DMS 273 (cell line): Measurements from ENCODE around the gene PTPRH.
"Not testable (repeated sequence)": the region's sequence is repeated elsewhere in the genome, so short reads cannot be mapped to it uniquely, and the experiment has no call there.

Source experiments
- DNase-seq: peaks from one replicate; lab custom pipeline; 2025; ENCODE audit not compliant: unreplicated experiment; lab: John Stamatoyannopoulos, UW

The PTPRH gene

DNA sequence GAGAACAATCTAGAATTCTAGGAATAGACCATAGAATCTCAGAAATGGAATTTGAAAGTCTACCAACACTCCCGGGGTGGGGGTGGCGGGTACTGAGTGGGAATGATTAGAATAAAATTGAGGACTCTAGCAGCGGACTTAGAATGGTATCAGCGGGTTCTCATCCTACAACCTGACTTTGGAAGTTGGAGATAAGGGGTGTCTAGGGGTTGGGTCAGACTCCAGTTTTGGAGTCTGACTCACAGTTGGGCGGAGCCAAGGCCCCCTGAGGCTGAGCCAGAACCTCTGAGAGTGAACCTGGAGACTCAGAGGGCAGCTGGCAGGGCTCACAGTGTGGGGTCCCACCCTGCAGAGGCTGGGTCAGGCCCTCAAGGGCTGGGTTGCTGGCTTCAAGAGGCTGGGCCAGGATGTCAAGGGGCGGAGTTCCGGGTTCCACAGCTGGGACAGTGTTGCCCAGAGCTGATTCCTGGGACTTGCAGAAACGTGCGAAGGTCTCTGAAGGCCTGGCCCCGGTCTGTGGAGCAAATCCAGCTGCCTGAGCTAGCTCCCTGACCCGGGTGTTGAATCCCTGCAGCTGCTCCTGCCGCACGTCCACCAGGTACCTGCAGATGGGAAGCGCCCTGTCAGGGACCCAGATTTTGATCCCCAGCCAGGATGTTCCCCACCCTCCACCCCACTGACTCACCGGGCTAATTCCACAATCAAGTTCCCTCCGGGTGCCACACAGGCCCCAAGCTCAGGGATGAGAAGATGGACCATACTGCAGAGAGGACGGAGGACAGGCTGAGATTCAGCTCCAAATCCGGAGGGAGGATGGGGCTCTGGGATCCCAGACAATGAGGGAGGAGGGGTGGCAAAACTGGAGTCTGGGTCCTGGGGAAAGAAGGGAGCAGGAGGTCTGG lies 50.2 kb downstream of the PTPRH start:
- peak; percentile 49 for DNase-seq

DNA sequence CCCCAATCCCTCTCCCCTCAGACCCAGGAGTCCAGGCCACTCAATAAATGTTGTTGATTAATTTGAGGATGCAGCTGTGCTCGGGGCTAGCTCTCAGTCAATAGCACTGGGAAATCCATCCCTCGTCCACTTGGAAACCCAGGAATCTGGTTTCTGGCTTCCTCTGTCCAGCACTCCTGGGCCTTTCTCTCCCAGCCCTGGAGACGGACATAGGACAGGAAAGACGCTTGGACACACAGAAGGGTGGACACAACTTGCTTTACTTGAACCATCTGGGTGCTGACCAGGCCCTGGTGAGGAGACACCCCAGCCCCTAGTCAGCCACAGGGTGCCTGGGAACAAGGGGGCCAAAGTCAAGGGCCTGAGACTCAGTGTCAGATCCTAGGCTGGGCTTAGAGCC lies 50.9 kb downstream of the PTPRH start:
- no peak for DNase-seq

DNA sequence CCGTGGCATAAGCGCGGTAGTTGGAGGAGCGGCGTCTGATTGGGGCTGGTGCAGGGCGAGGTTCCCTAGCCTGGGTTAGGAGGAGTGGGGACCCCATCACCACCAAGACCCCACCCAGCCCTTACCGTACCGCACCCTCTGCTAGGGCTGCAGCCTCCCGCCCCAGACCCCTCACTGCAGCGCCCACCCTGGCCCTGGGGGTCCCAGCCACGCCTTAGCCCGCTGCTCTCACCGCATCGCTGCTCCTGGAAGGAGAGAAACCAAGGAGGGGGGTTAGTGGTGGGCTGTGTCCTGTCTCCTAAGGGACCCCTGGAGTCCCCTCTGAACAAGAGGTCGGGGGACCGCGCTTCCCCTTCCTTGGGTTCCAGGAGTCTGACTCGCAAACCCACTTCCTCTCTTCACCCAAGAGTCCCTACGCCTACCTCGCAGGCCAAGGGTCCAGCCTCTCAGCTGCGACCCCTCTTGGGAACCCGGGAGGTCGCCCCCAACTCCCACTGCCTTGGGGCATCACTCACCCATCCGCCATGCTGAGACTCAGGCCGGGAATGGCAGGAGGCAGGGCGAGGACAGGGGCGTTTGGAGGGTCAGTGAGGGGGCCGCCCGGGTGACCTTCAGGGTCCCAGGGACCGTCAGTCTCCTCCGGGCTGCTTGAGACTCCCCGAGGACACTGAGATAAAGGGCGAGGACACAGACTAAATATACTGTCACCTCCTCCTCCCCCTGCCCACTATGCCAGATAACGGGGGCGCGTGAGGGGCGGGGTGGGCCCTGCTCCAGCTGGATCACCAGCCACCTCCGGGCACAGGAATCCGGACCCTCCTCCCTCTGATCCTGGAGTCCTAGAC lies 52.0 kb downstream of the PTPRH start, which contains the start of gene TNNI3:
TNNI3 (minus strand) TSS at position 669 of the 845 bp plus-strand sequence; CDS start at position 526, 143 bp downstream.
- DNase-seq, result no peak

DNA sequence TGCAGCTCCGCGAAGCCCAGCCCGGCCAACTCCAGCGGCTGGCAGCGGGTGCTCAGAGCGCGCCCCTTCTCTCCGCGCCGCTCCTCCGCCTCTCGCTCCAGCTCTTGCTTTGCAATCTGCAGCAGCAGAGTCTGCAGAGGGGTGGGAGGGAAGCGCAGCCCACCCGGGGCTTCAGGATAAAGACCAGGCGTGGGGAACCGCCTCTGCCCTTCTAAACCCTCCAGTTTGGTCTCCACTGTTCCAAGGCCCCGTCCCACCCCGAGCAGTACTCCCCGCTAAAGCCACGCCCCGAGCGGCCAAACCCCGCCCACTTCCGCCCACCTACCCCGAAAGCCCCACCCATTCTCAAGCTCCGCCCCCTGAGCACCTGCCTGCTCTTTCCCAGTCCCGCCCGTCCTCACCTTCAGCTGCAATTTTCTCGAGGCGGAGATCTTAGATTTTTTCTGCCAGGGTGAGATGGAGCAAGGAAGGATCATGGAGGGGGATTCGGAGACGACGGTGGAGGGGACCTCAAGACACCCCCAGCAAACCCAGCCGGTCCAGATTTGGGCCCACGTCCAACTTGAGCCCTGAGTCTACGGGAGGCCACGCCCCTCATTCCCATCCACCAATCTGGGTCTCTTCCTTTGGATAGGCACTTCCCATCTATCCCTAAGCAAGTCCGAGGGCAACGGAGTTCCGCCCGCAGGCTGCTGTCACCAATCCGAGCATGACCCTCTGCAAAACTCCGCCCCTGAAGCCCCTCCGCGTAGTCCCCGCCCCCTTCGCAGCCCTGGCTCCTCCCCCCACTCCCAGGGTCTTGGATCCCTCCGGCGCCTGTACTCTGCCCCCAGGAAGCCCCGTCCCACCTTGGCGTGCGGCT lies 52.9 kb downstream of the PTPRH start:
- peak; percentile 77 for DNase-seq

DNA sequence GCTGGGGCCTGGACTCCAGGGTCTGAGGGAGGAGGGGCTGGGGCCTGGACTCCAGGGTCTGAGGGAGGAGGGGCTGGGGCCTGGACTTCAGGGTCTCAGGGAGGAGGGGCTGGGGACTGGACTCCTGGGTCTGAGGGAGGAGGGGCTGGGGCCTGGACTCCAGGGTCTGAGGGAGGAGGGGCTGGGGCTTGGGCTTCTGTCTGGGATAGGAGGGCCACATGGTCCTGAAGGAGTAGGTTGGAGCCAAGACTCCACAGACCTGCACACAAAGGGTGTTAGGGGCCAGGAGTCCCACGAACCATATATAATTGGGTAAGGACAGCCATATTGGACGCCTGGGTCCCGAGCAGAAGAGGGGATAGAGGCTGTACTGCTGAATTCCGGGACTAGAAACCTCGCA lies 53.5 kb downstream of the PTPRH start:
- not testable (repeated sequence) for DNase-seq

DNA sequence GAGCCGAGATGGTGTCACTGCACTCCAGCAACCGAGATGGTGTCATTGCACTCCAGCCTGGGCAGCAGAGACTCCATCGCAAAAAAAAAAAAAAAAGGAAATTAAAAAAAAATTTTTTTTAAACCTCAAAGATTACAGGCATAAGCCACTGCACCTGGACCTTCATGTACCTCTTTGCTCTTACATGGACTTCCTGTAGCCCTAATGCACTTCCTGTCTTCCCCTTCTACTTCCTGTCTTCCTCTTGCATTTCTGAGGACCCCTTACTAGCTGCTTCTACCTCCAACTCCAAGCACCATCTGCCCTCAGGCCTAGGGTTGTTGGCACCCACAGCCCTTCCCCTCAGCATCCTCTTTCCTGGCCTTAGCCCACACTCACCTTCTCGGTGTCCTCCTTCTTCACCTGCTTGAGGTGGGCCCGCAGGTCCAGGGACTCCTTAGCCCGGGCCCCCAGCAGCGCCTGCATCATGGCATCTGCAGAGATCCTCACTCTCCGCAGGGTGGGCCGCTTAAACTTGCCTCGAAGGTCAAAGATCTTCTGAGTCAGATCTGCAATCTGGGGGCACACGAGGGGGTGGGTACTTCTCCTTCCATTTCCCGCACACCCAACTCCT lies 55.5 kb downstream of the PTPRH start:
- no peak for DNase-seq

DNA sequence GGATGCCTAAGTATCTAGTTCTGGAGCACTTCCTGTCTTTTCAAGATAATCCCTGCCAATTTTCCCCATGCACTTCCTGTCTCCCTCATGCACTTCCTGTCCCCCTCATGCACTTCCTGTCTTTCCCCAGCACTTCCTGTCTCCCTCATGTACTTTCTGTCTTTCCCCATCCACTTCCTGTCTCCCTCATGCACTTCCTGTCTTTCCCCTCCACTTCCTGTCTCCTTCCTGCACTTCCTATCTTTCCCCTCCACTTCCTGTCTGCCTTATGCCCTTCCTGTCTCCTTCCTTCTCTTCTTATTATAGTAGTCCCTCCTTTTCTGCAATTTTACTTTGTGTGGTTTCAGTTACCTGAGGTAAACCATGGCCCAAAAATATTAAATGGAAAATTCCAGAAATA lies 57.3 kb downstream of the PTPRH start:
- peak; percentile 58 for DNase-seq

DNA sequence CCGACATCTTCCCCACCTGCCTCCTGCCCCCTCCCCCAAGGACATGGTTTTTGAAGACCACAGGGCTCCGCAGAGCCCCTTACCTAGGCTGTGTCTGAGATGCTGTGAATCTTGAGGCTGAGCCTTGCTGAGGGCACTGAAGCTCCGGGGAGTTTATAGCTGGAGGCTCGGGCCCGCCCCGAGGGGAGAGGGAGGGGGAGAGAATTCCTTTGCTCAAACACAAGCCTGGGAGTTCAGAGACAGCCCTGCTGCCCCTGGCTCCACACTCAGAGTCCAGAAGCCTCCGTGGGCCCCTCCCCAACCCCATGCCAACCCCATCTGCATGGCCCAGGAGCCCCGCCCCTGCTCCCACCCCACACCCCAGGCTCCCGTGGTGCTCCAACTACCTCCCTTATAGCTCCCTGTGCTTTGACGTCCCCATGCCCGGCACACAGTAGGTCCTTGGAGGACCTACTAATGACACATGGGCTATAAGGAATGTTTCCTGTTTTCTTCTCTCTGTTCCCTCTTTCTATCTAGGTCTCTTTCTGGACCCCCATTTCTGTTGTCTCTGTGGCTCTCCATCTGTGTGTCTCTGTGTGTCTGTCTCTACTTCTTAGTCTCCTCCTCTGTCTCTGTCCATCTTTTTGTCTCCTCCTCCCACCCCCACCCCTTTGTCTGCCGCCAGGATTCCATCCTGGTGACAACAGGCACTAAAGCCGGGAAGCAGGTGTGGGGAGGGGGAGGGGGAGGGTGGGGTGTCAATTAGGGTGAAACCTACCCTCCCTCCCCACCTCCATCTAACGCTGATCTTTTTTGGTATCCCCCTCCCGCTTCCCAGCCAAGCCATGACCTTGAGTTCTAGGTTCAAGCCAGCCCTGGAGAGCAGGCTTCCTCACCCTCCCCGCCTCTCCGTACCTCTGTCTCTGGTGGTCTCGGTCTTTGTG lies 60.0 kb downstream of the PTPRH start, which contains the start of gene TNNT1:
TNNT1 (minus strand) TSS at position 129 of the 926 bp plus-strand sequence. CDS start 2,049 bp downstream, outside the sequence.
- peak; percentile 30 for DNase-seq

DNA sequence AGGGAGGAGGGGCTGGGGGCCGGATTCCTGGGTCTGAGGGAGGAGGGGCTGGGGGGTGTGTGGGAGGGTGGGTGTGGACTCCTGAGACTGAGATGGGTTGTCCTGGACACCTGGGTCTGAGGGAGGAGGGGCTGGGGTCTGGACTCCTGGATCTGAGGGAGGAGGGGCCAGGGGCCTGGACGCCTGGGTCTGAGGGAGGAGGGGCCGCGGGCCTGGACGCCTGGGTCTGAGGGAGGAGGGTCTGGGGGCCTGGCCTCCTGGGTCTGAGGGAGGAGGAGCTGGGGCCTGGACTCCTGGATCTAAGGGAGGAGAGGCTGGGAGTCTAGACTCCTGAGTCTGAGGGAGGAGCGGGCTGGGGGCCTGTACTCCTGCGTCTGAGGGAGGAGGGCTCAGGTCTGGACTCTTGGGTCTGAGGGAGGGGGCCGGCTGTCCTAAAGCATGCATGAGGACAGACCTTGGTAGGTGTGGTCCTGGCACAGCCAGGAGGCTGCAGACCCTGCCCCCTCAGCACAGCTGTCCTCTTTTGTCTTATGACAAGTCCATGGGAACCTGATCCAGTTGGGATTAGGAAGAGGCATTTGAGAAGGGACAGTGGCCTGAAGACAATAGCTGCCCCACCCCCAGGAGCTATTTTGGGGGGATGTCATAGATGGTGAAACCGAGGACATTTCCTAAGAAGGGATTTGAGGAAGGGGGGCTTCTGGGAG lies 61.6 kb downstream of the PTPRH start:
- peak; percentile 52 for DNase-seq

DNA sequence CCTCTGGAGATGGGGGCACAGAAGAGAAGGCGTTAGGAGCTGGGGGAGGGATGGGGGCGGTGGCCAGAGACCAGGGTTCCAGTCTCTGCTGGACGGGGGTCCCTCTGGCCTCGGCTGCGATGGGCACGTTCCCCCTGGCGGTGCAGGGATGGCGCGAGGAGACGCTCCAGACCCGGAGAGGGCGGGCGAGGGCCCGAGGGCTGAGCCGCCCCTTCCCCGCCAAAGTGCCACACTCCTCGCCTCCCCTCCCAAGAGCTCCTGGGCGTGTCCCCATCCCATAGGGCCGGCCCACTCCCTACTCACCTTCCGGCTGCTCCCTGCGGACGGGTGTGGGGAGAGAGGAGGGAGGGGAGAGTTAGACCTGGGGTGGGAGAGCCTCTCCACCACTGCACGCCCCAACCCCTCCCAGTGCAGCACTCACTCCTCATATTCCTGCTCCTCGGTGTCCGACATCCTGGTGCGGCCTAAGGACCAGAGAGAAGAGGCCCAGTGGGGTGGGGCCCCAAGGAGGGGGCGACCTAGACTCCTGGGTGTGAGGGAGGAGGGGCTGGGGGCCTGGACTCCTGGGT lies 62.5 kb downstream of the PTPRH start:
- DNase-seq, result peak; percentile 61

DNA sequence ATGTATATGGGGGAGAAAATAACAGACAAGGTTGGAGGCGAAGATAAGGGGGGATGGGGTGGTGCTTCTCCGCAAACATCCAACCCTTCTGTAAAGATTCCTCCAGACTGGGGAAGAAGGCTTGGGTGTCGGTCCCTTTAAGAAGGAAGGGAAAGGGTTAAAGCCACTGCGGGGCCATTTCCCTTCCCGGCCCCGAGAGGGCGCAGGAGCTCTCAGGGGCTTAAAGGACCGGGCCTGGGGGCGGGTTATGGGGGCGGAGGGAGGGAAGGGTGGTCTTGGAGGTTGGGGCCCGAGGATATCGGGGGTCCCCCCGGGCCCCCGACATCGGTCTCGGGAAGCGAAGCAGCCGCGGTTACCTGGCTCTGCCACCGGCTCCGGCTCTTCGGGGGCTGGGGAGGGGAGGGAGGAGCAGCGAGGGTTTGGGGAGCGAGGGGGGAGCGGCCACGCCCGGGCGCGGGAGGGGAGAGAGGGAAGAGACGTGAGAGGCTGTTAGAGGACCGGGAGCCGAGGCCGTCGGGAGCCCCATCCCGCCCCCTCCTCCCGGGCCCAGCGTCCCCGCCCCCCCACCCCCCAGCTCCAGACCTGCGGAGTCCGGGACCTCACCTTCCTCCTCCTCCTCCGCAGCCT lies 63.1 kb downstream of the PTPRH start:
- DNase-seq, result peak; percentile 66

DNA sequence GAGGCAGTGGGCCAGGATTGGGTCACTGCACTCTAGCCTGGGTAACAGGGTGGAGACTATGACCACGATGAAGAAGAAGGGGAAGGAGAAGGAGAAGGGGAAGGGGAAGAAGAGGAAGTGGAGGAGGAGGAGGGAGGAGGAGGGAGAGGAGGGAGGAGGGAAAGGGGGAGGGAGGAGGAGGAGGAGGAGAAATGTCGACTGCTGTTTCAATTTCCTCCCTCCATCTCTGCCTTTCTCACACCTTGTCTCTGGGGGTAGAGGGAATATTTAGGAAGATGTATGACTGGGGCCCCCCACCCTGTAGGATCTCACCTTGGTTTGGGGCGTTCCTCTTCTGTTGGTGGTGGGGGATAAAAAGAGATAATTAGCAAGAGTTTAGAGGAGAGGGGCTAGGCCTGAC lies 64.1 kb downstream of the PTPRH start:
- DNase-seq, result no peak

DNA sequence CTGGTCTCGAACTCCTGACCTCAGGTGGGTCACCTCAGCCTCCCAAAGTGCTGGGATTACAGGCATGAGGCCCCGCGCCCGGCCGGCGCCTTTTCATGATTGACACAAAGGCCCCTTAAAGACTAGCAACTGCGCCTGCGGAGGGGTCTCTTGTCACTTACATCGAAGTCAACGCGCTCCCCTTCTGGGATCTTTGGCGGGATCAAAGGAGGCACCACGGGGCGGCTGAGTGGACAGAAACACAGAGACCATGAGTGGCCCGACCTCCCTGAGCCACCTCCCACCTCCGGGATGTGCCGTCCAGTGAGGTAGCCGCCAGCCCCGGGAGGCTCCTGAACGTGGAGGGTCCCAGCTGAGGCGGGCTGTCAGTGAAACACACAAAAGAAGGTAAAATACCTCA lies 67.6 kb downstream of the PTPRH start:
- no peak for DNase-seq

DNA sequence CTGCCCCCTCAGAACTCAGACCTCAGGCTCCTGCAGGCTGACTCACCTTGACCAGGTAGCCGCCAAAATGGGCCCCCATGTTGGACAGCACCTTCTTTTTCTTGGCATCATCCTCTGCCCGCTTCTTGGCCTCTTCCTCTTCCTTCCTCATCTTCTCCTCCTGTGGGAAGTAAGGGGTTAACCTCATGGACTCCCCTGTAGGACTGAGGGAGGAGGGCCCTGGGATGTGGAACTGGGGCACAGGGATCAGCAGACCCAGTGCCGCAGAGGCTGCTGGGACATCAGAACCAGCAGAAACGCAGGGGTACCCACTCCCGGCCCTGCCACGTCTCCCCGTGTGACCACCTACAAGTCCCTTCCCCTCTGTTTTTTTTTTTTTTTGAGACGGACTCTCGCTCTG lies 71.4 kb downstream of the PTPRH start:
- no peak for DNase-seq

DNA sequence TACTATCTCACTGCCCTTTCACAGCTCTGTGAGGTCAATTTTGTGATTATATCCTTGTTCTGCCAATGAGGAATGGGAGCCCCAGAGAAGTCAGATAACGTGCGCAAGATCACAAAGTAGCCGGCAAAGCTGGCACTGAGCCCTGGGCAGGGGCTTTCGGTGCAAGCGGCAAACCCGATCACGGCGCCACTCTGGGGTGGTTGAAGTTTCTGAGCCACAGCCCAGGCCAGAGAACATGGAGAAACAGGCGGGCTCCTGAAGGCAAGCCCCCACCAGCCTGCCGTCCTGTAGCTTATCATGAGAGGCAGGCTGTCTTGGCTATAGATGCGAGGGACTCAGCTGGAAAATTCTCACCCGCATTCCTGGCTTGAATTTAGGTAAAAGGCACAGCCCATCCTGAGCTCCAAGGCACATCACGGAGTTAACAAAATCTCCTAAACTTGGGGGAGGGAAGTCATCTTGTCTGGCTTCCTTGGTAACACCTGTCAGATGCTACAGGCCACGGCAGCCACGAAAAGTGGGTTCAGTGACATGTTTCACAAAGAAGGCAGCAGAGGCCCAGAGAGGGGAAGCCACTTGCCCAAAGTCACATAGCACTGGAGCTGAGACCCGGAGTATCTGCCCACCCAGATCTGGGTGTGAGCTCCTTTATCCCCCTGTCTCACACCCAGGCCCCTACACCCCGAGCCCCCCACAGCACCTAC lies 72.8 kb downstream of the PTPRH start:
- no peak for DNase-seq

DNA sequence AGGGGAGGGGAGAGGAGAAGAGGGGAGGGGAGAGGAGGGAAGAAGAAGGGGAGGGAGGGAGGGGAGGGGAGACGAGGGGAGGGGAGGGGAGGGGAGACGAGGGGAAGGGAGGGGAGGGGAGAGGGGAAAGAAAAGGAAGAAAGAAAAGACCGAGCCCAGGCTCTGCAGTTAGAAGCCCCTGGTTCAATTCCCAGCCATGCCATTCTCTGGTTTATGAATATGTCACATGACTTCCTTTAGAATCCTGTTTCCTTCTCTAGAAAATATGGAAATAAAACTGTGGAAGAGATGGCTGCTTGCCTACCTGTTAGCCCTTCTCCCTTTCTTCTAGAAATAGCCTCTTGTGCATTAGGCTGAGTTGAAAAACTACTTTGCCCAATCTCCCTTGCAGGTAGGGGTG lies 74.6 kb downstream of the PTPRH start:
- no peak for DNase-seq
